ENCODE data around the gene NR1H4. TPM values are rescaled to one million over a fixed set of nuclear protein-coding genes. Genes with fewer than 3 reads are reported as not detected.
A peak's percentile ranks its signal among the peaks of the same experiment; 100 is the strongest.
"Not testable (repeated sequence)": the region's sequence is repeated elsewhere in the genome, so short reads cannot be mapped to it uniquely, and the experiment has no call there.

NR1H4 gene
- total RNA-seq (2014; rRNA removed; shearing (Covaris generic); ENCODE audit: low replicate concordance) = 10.7 and 12.4 TPM in 2 replicates

DNA sequence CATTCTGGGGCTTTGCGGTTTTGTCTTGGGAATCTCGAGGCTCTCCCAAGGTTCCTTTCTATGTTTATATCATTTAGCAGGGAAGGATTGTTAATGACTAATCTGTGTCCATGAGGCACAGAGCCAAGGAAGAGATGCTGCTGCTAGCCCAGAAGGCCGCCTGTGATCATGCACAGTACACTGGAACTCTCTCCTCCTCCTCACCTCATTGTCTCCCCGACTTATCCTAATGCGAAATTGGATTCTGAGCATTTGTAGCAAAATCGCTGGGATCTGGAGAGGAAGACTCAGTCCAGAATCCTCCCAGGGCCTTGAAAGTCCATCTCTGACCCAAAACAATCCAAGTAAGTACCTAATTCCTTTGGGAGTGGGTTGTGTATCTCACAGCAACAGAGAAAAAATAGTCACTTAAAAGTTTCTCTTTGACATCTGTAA lies at the start of gene NR1H4:
Gene NR1H4 (plus strand): TSS at position 151 of the 435 bp plus-strand sequence. CDS start 19,458 bp downstream, outside the sequence.
- no peak for DNase-seq (ENCODE audit: low read depth)
- in situ Hi-C loops (cut with HindIII; ENCODE audit: low pct_unique_long_range_greater_than_20kb, low sequenced_read_pairs) = no loop called here

GRCh38 chr12:100426145-100426544 lies 47.5 kb upstream of the NR1H4 start:
- no peak for DNase-seq (ENCODE audit: low read depth)
- in situ Hi-C loops (cut with HindIII; ENCODE audit: low pct_unique_long_range_greater_than_20kb, low sequenced_read_pairs) = no loop called here

DNA sequence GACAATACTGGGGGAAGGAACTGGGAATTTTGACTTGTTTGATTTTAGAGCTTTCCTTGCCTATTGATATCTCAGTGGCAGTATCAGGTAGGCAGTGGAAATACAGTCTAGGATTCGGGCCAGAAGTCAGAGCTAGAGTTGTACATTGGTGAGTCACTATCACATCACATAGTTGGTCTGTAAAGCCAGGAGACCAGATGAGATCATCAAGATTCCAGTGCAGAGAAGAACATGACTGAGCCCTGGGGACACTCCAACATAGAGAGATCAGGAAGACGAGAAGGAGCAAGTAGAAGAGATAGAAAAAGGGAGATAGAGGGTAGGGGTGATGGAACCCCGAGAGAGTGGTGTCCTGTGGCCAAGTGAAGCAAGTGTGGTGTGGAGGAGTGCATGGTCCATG lies 46.6 kb upstream of the NR1H4 start:
- in situ Hi-C loops (cut with HindIII; ENCODE audit: low pct_unique_long_range_greater_than_20kb, low sequenced_read_pairs) = no loop called here
- DNase-seq (ENCODE audit: low read depth) = peak; percentile 56

DNA sequence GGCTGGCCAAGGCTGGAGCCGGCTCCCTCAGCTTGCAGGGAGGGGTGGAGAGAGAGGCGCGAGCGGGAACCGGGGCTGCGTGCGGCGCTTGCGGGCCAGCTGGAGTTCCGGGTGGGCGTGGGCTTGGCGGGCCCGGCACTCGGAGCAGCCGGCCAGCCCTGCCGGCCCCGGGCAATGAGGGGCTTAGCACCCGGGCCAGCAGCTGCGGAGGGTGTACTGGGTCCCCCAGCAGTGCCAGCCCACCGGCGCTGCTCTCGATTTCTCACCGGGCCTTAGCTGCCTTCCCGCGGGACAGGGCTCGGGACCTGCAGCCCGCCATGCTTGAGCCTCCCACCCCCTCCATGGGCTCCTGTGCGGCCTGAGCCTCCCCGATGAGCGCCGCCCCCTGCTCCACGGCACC lies 43.4 kb upstream of the NR1H4 start:
- DNase-seq (ENCODE audit: low read depth); in situ Hi-C loops (cut with HindIII; ENCODE audit: low pct_unique_long_range_greater_than_20kb, low sequenced_read_pairs): not testable (repeated sequence)

GRCh38 chr12:100433701-100434100 lies 40.0 kb upstream of the NR1H4 start:
- no peak for DNase-seq (ENCODE audit: low read depth)
- in situ Hi-C loops (cut with HindIII; ENCODE audit: low pct_unique_long_range_greater_than_20kb, low sequenced_read_pairs) = no loop called here

DNA sequence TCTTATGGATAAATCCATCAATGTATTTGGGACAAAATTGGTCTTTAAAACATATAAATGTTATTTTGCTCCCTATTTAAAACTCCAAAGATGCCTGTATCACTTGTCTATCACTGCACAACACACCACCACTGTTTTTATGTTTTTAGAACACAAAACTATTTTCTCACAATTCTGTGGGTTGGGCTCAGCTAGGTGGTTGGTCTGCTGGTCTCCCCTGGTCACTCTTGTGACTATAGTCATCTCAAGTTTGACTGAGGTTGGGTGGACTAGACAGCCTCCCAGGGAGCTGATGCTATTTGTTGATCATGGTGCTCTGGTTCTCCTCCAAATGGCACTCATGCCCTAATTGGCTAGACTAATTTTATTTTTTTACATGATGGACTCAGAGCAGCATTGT lies 39.5 kb upstream of the NR1H4 start:
- in situ Hi-C loops (cut with HindIII; ENCODE audit: low pct_unique_long_range_greater_than_20kb, low sequenced_read_pairs) = no loop called here
- no peak for DNase-seq (ENCODE audit: low read depth)

DNA sequence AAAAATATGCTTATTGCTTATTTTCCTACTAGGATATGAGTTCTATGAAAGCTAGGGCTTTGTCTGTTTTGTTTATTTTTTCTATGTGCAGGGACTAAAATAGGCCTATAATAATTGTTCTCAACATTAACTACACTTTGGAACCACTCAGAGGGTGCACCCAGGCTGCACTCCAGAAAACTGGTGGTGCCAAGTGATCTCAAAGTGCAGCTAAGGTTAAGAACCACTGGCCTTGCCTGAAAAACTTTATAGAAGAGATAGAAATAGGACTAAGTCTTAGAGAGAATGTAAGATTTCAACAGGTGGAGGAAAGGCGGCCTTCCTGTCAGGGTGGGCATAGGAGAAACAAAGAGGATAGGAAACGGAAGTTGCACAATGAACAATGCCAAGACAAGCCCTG lies 37.7 kb upstream of the NR1H4 start:
- in situ Hi-C loops (cut with HindIII; ENCODE audit: low pct_unique_long_range_greater_than_20kb, low sequenced_read_pairs) = no loop called here
- DNase-seq (ENCODE audit: low read depth) = no peak

DNA sequence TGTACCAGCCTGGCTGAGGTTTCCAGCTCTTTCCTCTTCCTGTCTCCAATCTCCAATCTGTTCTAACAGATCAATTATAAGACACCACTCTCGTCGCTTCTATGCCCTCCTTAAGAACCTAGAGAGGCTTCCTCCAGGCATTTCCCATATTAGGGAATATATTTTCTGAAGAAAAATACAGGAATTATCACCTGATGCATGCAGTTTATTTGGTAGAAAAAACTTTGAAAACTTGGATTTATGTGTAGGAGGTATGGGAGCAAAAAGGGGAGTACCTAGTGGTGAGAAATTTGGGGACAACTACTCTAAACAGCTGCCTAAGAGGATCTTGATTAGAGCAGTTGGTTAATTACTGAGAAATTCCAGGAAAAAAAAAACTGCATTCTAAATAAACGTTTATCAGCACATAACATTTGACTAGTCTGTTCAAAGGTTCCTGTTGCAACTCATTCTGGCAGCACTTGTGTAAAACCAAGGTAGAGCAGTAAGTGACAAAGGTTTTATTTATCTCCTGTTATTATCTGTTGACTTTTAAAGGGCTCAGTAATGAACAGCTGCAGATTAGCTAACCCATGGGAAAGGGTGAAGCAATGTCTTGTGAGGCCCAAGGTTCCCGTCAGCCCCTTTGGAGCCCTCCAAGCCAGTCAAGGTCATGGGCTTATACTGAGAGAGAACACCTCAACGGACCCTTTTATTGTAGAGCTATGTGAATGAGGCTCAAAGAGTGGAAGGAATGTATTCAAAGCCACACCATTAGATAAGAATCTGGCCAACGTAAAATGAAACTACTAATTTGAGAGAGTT lies 36.4 kb upstream of the NR1H4 start:
- no peak for DNase-seq (ENCODE audit: low read depth)
- in situ Hi-C loops (cut with HindIII; ENCODE audit: low pct_unique_long_range_greater_than_20kb, low sequenced_read_pairs) = no loop called here

- in situ Hi-C loops (cut with HindIII; ENCODE audit: low pct_unique_long_range_greater_than_20kb, low sequenced_read_pairs) = no loop called here
- DNase-seq (ENCODE audit: low read depth) = no peak
Measured at GRCh38 chr12:100439797-100440196, 33.9 kb upstream of the NR1H4 start.

DNA sequence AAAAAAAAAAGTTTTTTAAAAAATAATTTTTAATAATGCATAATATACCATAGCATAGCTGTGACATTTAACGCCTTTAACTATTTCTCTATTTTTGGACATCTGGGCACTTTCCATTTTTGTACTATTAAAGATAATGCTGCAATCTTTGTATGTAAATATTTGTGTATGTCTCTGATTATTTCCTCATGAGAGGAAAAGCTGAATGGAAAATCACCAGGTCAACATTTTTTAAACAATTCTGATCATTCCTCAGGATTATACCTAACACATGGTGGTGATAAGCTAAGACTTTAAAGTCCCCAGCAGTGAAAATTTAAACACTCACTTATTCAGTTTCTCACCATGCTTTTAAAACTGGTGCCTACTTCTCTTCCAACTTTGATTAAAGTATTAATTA lies 31.3 kb upstream of the NR1H4 start:
- DNase-seq (ENCODE audit: low read depth) = no peak
- in situ Hi-C loops (cut with HindIII; ENCODE audit: low pct_unique_long_range_greater_than_20kb, low sequenced_read_pairs) = no loop called here

DNA sequence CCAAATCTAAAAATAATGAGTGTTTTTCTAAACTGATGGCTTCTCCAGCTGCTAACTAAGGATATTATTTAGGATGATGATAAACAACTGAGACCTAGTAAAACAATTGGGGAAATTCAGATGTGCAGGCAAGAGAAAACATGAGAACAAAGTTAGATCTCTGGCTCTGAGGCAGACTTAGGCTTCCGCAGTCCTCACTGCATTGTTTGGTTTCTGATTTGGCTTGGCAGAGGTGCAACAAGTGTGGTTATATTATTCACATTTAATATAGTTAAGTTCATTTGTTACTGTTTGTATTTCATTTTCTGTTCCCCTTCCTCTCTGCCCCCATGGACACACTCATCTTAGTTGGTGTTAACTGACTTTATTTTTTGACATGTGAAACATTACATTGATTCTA lies 30.2 kb upstream of the NR1H4 start:
- in situ Hi-C loops (cut with HindIII; ENCODE audit: low pct_unique_long_range_greater_than_20kb, low sequenced_read_pairs) = no loop called here

GRCh38 chr12:100445081-100445481 lies 28.6 kb upstream of the NR1H4 start:
- no peak for DNase-seq (ENCODE audit: low read depth)
- in situ Hi-C loops (cut with HindIII; ENCODE audit: low pct_unique_long_range_greater_than_20kb, low sequenced_read_pairs) = no loop called here

More for the DNA sequence above, 30.2 kb upstream of the NR1H4 start:
- no peak for DNase-seq (ENCODE audit: low read depth)

GRCh38 chr12:100447381-100447780 lies 26.3 kb upstream of the NR1H4 start:
- no peak for DNase-seq (ENCODE audit: low read depth)
- in situ Hi-C loops (cut with HindIII; ENCODE audit: low pct_unique_long_range_greater_than_20kb, low sequenced_read_pairs) = no loop called here

DNA sequence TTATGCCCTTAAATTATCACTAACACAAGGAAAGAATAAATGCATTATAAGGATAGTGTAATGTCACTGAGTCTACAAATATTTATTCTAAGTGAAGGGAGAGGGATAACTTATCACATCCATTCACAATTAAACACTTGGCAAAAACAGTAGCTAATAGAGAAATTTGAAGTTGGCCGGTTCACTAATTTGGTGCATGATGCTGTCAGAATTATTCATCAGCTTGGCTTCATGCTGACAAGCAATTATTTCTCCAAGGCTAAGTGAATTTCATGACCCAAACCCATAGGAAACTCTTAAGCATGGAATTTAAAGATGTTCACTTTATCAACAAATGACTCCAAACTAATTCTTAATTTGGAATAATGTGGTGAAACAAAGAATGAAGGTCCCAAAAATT lies 25.0 kb upstream of the NR1H4 start:
- in situ Hi-C loops (cut with HindIII; ENCODE audit: low pct_unique_long_range_greater_than_20kb, low sequenced_read_pairs) = no loop called here
- no peak for DNase-seq (ENCODE audit: low read depth)

DNA sequence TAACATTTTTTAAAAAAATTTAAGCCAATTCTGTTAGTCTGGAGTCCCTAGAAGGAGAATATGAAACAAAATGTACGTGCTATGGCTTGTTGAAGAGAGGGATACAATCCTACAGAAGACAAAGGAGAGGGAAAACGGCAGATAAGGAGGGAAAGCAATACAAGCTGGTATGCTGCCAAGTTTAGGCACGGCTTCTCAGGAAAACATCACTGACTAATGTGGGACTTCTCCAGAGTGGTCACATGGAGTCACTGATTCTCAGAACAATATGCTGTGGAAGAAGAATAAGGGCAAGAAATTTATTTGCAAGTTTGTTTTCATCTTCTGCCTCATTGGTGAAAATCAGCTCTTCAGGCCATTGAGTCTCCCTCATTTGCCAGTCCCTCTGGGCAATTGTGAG lies 22.9 kb upstream of the NR1H4 start:
- in situ Hi-C loops (cut with HindIII; ENCODE audit: low pct_unique_long_range_greater_than_20kb, low sequenced_read_pairs) = no loop called here
- no peak for DNase-seq (ENCODE audit: low read depth)

DNA sequence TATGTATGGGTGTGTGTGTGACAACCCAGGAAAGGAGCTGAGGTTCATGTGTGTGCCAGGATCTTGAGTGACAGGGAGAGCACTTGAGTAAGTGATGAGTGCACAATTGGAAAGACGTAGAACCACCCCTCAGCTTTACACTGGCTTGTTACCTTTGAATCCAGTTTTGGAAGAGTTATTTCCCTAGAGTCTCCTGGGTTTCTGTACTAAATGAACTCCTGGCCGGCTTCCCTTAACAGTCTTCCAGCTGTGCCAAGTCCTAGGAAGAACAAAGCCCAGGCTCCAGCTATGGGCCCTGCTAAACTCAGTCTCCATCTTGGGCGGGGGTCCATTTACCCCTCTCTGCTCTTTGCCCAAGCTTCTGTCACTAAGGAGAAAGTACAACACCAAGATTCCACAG lies 19.7 kb upstream of the NR1H4 start:
- no peak for DNase-seq (ENCODE audit: low read depth)

DNA sequence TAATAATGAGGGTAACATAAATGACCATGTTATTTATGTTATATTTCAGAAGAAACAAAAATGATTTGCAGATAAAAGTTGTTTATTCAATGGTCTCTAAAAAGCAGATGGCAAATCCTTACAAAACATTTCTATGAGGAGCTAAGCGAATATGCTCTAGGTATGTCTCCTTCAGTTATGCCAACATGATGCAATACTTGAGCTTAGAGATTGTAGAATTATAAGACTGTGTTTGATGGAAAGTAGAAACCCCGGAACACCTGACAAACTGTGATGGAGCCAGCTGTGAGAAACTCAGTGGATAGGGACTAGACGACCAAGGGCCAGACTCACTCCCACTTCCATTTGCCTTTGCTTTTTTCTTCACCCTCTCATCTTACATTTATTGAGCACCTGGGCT lies 17.8 kb upstream of the NR1H4 start:
- no peak for DNase-seq (ENCODE audit: low read depth)
- in situ Hi-C loops (cut with HindIII; ENCODE audit: low pct_unique_long_range_greater_than_20kb, low sequenced_read_pairs) = no loop called here

More for the DNA sequence above, 19.7 kb upstream of the NR1H4 start:
- in situ Hi-C loops (cut with HindIII; ENCODE audit: low pct_unique_long_range_greater_than_20kb, low sequenced_read_pairs) = no loop called here

GRCh38 chr12:100458191-100458590 lies 15.5 kb upstream of the NR1H4 start:
- in situ Hi-C loops (cut with HindIII; ENCODE audit: low pct_unique_long_range_greater_than_20kb, low sequenced_read_pairs) = no loop called here
- no peak for DNase-seq (ENCODE audit: low read depth)

DNA sequence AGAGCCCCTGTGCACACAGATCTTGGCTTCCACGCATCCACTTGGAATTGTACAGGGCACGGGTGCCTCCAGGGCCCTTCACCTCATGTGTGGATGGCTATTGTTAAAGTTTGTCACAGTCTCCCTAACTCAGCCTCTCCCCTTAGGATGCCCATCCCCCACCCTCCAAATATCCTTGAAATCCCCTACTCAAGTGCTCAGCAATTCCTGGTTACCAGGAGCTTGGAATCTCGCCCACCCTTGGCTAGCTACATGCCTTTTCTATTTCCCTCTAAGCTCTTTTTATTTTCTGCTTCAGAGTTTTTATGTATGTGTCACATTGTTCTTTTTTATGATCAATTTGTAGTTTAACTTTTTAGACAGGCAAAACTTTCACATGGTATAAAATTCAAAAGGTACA lies 13.0 kb upstream of the NR1H4 start:
- no peak for DNase-seq (ENCODE audit: low read depth)
- in situ Hi-C loops (cut with HindIII; ENCODE audit: low pct_unique_long_range_greater_than_20kb, low sequenced_read_pairs) = no loop called here

DNA sequence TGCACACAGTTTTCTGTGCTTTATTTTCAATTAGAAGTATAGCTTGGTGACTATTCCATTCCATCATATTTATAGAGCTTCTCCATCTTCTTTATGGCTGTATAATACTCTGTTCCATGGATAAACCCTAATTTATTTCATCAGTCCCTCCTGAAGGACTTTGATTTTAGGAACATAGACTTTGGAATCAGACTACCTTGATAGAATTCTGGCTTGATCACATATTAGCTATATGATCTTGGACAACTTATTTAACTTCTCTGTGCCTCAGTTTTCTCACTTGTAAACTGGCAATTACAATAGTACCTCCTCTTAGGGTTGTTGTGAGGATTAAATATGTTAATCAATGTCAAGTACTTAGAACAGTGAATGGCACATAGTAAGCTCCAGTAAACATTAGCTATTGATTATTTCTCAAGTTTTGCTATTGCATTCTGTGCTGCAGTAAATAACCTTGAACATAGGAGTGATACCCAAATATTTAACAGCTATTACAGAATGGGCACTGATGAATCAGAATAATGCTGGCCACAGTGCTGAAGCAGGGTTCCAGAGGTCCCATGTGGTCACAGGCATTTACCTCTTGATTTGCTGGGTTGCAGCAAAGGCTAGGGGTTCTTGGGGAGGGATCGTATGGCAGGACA lies 12.2 kb upstream of the NR1H4 start:
- in situ Hi-C loops (cut with HindIII; ENCODE audit: low pct_unique_long_range_greater_than_20kb, low sequenced_read_pairs) = no loop called here
- DNase-seq (ENCODE audit: low read depth) = no peak

Data from Caki2 (cell line).